Measurements from ENCODE around the gene MID1.

MID1 gene

GRCh38 chrX:10549280-10549679 lies 71.1 kb downstream of the MID1 start:
- no peaks in the 10 kb centered on the region for H3K27me3 ChIP-seq (ENCODE audit: low read length)
- H3K4me2 ChIP-seq (ENCODE audit: low read depth, low read length, poor library complexity, severe bottlenecking) = no peak overlapping the region

GRCh38 chrX:10548688-10549087 lies 71.7 kb downstream of the MID1 start:
- TF ChIP-seq EZH2phosphoT487 (conservative IDR thresholded peaks at IDR 0.05; ENCODE audit: low read length) (no peak), CTCF (IDR thresholded peaks at IDR 0.05; ENCODE audit: insufficient read depth, low read length, poor library complexity, severe bottlenecking) (no peak)
- Histone ChIP-seq H4K20me1 (ENCODE audit: low read depth, low read length) (no peaks in the 10 kb centered on the region), H3K27ac (ENCODE audit: low read depth, low read length) (no peak overlapping the region)

More at GRCh38 chrX:10549280-10549679, 71.1 kb downstream of the MID1 start:
- H3K9ac ChIP-seq (ENCODE audit: low read length) = no peak overlapping the region
- H3K9me3 ChIP-seq (ENCODE audit: insufficient read depth, low read length) = no peaks in the 10 kb centered on the region
- H3K79me2 ChIP-seq (ENCODE audit: insufficient read depth, low read length) = no peaks in the 10 kb centered on the region
- H2AFZ ChIP-seq (ENCODE audit: low read depth, low read length, severe bottlenecking) = no peak overlapping the region
- H3K27ac ChIP-seq (ENCODE audit: low read depth, low read length) = no peak overlapping the region
- no peaks in the 10 kb centered on the region for H3F3A ChIP-seq (ENCODE audit: insufficient read depth)
- no peak overlapping the region for H3K4me3 ChIP-seq (ENCODE audit: insufficient read depth, low read length, poor library complexity, severe bottlenecking)
- TF ChIP-seq EZH2phosphoT487 (conservative IDR thresholded peaks at IDR 0.05; ENCODE audit: low read length) (no peak), CTCF (IDR thresholded peaks at IDR 0.05; ENCODE audit: insufficient read depth, low read length, poor library complexity, severe bottlenecking) (no peak)
- H3K36me3 ChIP-seq (ENCODE audit: low read length) = no peaks in the 10 kb centered on the region
- H3K9me2 ChIP-seq (replicated peaks; ENCODE audit: insufficient read depth, low read length) = no peaks in the 10 kb centered on the region
- no peaks in the 10 kb centered on the region for H4K20me1 ChIP-seq (ENCODE audit: low read depth, low read length)

GRCh38 chrX:10545882-10546281 lies 74.5 kb downstream of the MID1 start:
- no peaks in the 10 kb centered on the region for H3F3A ChIP-seq (ENCODE audit: insufficient read depth)
- H3K36me3 ChIP-seq (ENCODE audit: low read length) = no peaks in the 10 kb centered on the region
- H3K4me2 ChIP-seq (ENCODE audit: low read depth, low read length, poor library complexity, severe bottlenecking) = no peak overlapping the region
- no peaks in the 10 kb centered on the region for H4K20me1 ChIP-seq (ENCODE audit: low read depth, low read length)
- no peak overlapping the region for H3K27ac ChIP-seq (ENCODE audit: low read depth, low read length)
- H3K9ac ChIP-seq (ENCODE audit: low read length) = no peak overlapping the region
- H3K4me3 ChIP-seq (ENCODE audit: insufficient read depth, low read length, poor library complexity, severe bottlenecking) = no peak overlapping the region
- no peaks in the 10 kb centered on the region for H3K79me2 ChIP-seq (ENCODE audit: insufficient read depth, low read length)
- H3K9me2 ChIP-seq (replicated peaks; ENCODE audit: insufficient read depth, low read length) = no peaks in the 10 kb centered on the region
- no peak overlapping the region for H2AFZ ChIP-seq (ENCODE audit: low read depth, low read length, severe bottlenecking)
- no peak for TF ChIP-seq EZH2phosphoT487 (conservative IDR thresholded peaks at IDR 0.05; ENCODE audit: low read length)
- TF ChIP-seq CTCF (IDR thresholded peaks at IDR 0.05; ENCODE audit: insufficient read depth, low read length, poor library complexity, severe bottlenecking) = no peak
- H3K9me3 ChIP-seq (ENCODE audit: insufficient read depth, low read length) = no peaks in the 10 kb centered on the region
- H3K27me3 ChIP-seq (ENCODE audit: low read length) = no peaks in the 10 kb centered on the region

More at GRCh38 chrX:10548688-10549087, 71.7 kb downstream of the MID1 start:
- Histone ChIP-seq H3K4me2 (ENCODE audit: low read depth, low read length, poor library complexity, severe bottlenecking) (no peak overlapping the region), H2AFZ (ENCODE audit: low read depth, low read length, severe bottlenecking) (no peak overlapping the region), H3K79me2 (ENCODE audit: insufficient read depth, low read length) (no peaks in the 10 kb centered on the region), H3K36me3 (ENCODE audit: low read length) (no peaks in the 10 kb centered on the region), H3K27me3 (ENCODE audit: low read length) (no peaks in the 10 kb centered on the region), H3K9me2 (replicated peaks; ENCODE audit: insufficient read depth, low read length) (no peaks in the 10 kb centered on the region), H3K9ac (ENCODE audit: low read length) (no peak overlapping the region), H3F3A (ENCODE audit: insufficient read depth) (no peaks in the 10 kb centered on the region), H3K4me3 (ENCODE audit: insufficient read depth, low read length, poor library complexity, severe bottlenecking) (no peak overlapping the region), H3K9me3 (ENCODE audit: insufficient read depth, low read length) (no peaks in the 10 kb centered on the region)

All from SU-DHL-6 (cell line).